A673 (cell line): ENCODE results near the gene PHKB. TPM values are rescaled to one million over a fixed set of nuclear protein-coding genes. Genes with fewer than 3 reads are reported as not detected.

Experiments used
- BruUV-seq: library from RNA; stranded (reverse); fragments of 400-500 nt; replicated peaks from 2 replicates; lab custom pipeline; 2021; lab: Mats Ljungman, UMichigan
- CTCF ChIA-PET: fragments of 300-600 bp; sonication (Branson Sonifier 250); formaldehyde crosslinking; loops from one replicate; lab custom pipeline; 2022; ENCODE audit warnings: antibody characterized with exemption; lab: Charles Lee
- POLR2A ChIA-PET: fragments of 300-600 bp; sonication (Branson Sonifier 250); formaldehyde crosslinking; loops from one replicate; lab custom pipeline; 2022; ENCODE audit warnings: antibody characterized with exemption; ENCODE audit not compliant: low non-redundant PET; lab: Charles Lee
- DNase-seq: peaks from one replicate; pipeline ENCODE4 v3.0.0-alpha.2; 2015; ENCODE audit warnings: low spot score
- H3K27ac ChIP-seq: fragments of 200-600 bp; sonication (generic); 2 replicates; pipeline ENCODE4 v1.5.1; 2016; ENCODE audit warnings: mixed run types, low read depth, mild to moderate bottlenecking, mixed read lengths, antibody characterized with exemption, low read length; ENCODE audit not compliant: poor library complexity, severe bottlenecking
- H3K27me3 ChIP-seq: fragments of 200-600 bp; sonication (generic); replicated peaks from 2 replicates; pipeline ENCODE4 v1.6.1; 2017; ENCODE audit warnings: mixed run types, low read depth, mild to moderate bottlenecking, mixed read lengths, antibody characterized with exemption, low read length; ENCODE audit not compliant: insufficient read depth, poor library complexity
- H3K36me3 ChIP-seq: fragments of 200-600 bp; sonication (generic); 2 replicates; pipeline ENCODE4 v1.6.1; 2016; ENCODE audit warnings: mixed run types, mild to moderate bottlenecking, mixed read lengths, antibody characterized with exemption, low read length; ENCODE audit not compliant: insufficient read depth, poor library complexity, severe bottlenecking
- H3K4me1 ChIP-seq: fragments of 200-600 bp; sonication (generic); 2 replicates; pipeline ENCODE4 v1.6.1; 2017; ENCODE audit warnings: mixed run types, mild to moderate bottlenecking, mixed read lengths, antibody characterized with exemption, low read length; ENCODE audit not compliant: insufficient read depth, poor library complexity, severe bottlenecking
- H3K4me3 ChIP-seq: fragments of 200-600 bp; sonication (generic); 2 replicates; pipeline ENCODE4 v1.5.1; 2016; ENCODE audit warnings: low read depth, mixed run types, mild to moderate bottlenecking, mixed read lengths, low read length; ENCODE audit not compliant: poor library complexity, severe bottlenecking
- H3K9me3 ChIP-seq: fragments of 200-600 bp; sonication (generic); 2 replicates; pipeline ENCODE4 v1.6.1; 2016; ENCODE audit warnings: mixed run types, low read depth, mild to moderate bottlenecking, mixed read lengths, antibody characterized with exemption, low read length; ENCODE audit not compliant: poor library complexity, severe bottlenecking
- EZH2 ChIP-seq: fragments of 200-600 bp; sonication (generic); IDR thresholded peaks from 2 replicates; pipeline ENCODE4 v1.6.1; 2017; ENCODE audit warnings: borderline replicate concordance, low read depth, mild to moderate bottlenecking, mixed read lengths, antibody characterized with exemption, low read length; ENCODE audit not compliant: poor library complexity, severe bottlenecking
- intact Hi-C: fragments of 100-400 bp; cut with micrococcal nuclease; formaldehyde crosslinking; loops from one replicate; pipeline ENCODE4 v1.10.0; 2022; ENCODE audit not compliant: unreplicated experiment
- total RNA-seq: library from RNA; stranded (reverse); gene quantifications from 2 replicates; pipeline ENCODE4 v1.2.3, GENCODE V29; 2021
- TF ChIP-seq, protein P1 (sequence below): fragments of 300-800, 200-600 bp; sonication (generic); conservative IDR thresholded peaks from 2 replicates; pipeline ENCODE4 v1.5.1; 2017; ENCODE audit warnings: low read depth, mild to moderate bottlenecking, antibody characterized with exemption, low read length, moderate library complexity, mixed read lengths

PHKB gene
- total RNA-seq, 1 experiment from 2014 or later, result 50.6 TPM

- CTCF ChIA-PET, result no interaction called here
- Histone ChIP-seq H3K4me1 (no peaks in the 10 kb centered on the region), H3K36me3 (no peaks in the 10 kb centered on the region), H3K27me3 (no peaks in the 10 kb centered on the region), H3K4me3 (no peak overlapping the region), H3K27ac (no peak overlapping the region), H3K9me3 (no peaks in the 10 kb centered on the region)
- DNase-seq, result no peak
- no peak for TF ChIP-seq EZH2
- TF ChIP-seq, protein P1, sequence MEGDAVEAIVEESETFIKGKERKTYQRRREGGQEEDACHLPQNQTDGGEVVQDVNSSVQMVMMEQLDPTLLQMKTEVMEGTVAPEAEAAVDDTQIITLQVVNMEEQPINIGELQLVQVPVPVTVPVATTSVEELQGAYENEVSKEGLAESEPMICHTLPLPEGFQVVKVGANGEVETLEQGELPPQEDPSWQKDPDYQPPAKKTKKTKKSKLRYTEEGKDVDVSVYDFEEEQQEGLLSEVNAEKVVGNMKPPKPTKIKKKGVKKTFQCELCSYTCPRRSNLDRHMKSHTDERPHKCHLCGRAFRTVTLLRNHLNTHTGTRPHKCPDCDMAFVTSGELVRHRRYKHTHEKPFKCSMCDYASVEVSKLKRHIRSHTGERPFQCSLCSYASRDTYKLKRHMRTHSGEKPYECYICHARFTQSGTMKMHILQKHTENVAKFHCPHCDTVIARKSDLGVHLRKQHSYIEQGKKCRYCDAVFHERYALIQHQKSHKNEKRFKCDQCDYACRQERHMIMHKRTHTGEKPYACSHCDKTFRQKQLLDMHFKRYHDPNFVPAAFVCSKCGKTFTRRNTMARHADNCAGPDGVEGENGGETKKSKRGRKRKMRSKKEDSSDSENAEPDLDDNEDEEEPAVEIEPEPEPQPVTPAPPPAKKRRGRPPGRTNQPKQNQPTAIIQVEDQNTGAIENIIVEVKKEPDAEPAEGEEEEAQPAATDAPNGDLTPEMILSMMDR, result no peak
- intact Hi-C loops, result loop anchor here (10.0 kb wide), 1 partner anchor 62 kb away; no protein-coding TSS in a partner anchor
- POLR2A ChIA-PET, result no interaction called here
- no TSS peak for BruUV-seq
Observed at GRCh38 chr16:47666434-47666833, 205.3 kb downstream of the PHKB start.

- no peaks in the 10 kb centered on the region for H3K4me1 ChIP-seq
- no TSS peak for BruUV-seq
- intact Hi-C loops, result loop anchor here (10.0 kb wide), 1 partner anchor 63 kb away; no protein-coding TSS in a partner anchor
- no peak for DNase-seq
- H3K27me3 ChIP-seq, result no peaks in the 10 kb centered on the region
- ChIA-PET POLR2A (no interaction called here), CTCF (no interaction called here)
- H3K4me3 ChIP-seq, result no peak overlapping the region
- H3K36me3 ChIP-seq, result no peaks in the 10 kb centered on the region
- no peaks in the 10 kb centered on the region for H3K9me3 ChIP-seq
- H3K27ac ChIP-seq, result no peak overlapping the region
- no peak for TF ChIP-seq EZH2
- TF ChIP-seq, protein P1, result no peak
Observed at GRCh38 chr16:47667956-47668355, 206.8 kb downstream of the PHKB start.

- H3K27me3 ChIP-seq, result no peaks in the 10 kb centered on the region
- H3K36me3 ChIP-seq, result no peaks in the 10 kb centered on the region
- TF ChIP-seq EZH2, result no peak
- TF ChIP-seq, protein P1, result no peak
- POLR2A ChIA-PET, result no interaction called here
- intact Hi-C loops, result no loop called here
- DNase-seq, result no peak
- no TSS peak for BruUV-seq
- no peak overlapping the region for H3K4me3 ChIP-seq
- CTCF ChIA-PET, result no interaction called here
- H3K4me1 ChIP-seq, result no peaks in the 10 kb centered on the region
- H3K9me3 ChIP-seq, result no peaks in the 10 kb centered on the region
- H3K27ac ChIP-seq, result no peak overlapping the region
Observed at GRCh38 chr16:47672475-47672874, 211.3 kb downstream of the PHKB start.
